Adipose tissue (tissue), 3 donors: ENCODE results near the gene ZNF155. TPM values are rescaled to one million over a fixed set of nuclear protein-coding genes. Genes with fewer than 3 reads are reported as not detected.
A peak's percentile ranks its signal among the peaks of the same experiment; 100 is the strongest.
"Not testable (repeated sequence)": the region's sequence is repeated elsewhere in the genome, so short reads cannot be mapped to it uniquely, and the experiment has no call there.

ENCODE experiments used
- H3K27ac ChIP-seq: one replicate; pipeline ENCODE4 v1.5.1; 2013; ENCODE audit warnings: low read depth, low read length
- WGBS, 3 donors: extraction: QIAGEN DNeasy Blood & Tissue Kit; methylation state at CpG; one replicate each; pipeline ENCODE4 v1.1.7; 2013; 5-methylcytosine and 5-hydroxymethylcytosine counted together
- polyA plus RNA-seq, 3 donors: library from polyadenylated mRNA; stranded (reverse); fragments of 200-250 nt; gene quantifications; one replicate each; pipeline ENCODE4 v1.2.3, GENCODE V29; 2013
- donor health status: healthy with polysubstance abuse.
- donor health status: Bipolar disorder and iron deficiency.
- donor health status: healthy.

ZNF155 gene
- polyA plus RNA-seq: 1 to 10 TPM; 2.2 to 2.6 (median 2.3) TPM

DNA sequence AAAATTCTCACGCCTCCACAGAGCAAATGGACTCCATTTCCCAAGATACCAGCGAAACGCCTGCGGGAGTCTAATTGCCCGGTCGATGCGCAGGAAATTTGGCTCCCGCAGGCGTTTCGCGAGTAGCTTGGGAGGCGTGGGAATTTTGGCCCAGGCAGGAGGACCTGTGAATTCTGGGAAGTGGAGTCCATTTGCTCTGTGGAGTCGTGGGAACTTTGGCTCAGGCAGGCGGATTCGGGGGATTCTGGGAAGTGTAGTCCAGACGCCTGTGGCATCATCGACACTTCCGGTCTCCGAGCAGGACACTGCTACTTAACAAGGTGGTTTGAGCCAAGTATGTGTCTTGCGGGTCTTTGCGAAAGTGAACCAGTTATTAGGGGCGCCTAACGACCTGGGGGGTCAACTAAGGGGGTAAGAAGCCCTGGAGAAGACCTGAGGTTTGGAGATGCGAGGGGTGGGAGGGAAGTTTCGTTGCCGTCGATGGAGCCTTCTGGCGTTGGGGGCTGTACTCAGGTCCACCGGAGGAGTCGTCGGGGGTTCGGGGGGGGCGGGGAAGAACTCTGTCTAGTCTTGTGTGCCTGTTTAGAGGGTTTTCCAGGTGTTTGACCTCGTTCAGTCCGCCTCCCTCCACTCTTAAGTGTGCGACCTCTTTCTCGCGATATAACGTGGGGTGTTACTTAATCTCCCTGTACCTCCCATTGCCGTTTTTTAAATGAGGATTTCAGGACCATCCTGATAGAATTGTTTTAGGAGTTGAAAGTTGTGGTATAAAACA lies at the start of gene ZNF155:
Gene ZNF155, plus strand, starts transcription at position 277 of the 775 bp plus-strand sequence. CDS start 4,356 bp downstream, outside the sequence.
- 0 to 1% (median 1%) methylated on average over 40 of the region's 40 CpGs for WGBS, 3 donors

DNA sequence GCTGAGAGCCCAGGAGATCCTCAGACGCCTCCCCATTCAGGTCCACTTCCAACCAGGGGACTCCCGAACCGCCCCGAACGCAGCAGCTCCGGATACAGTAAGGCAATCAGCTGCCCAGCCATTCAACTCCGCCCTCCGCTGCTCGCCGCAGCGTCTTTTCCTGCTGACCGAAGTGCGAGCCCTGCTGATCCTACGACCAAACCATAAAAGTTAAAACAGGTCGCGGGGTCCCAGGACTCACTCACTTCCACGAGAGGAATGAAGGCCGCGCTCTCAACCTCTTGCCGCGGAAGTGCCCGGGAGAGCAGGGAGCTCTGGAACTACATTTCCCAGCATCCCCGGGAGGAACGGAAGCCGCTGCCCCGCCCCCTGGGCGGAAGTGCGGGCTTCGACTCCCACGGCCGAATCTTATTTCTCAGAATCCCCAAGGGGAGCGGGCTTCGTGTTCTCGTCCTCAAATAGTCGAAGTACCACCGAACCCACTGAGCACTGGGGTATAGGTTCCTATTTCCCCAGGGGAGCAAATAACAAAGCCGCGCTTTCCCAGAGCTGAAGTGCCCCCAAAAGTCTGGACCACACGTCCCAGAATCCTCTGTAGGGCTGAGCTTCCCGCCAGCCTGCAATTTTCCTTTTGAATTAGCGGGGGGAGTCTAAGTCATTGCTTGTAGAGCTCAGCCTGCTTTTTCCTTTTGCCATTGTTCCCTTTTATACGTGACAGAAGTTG lies 48.8 kb upstream of the ZNF155 start, which contains the start of gene ZNF45:
Gene ZNF45, minus strand, starts transcription at position 298 of the 724 bp plus-strand sequence. CDS start 13,097 bp downstream, outside the sequence.
- H3K27ac ChIP-seq: peak within 1 kb of the TSS; percentile 38
- 0% methylated on average over 41 to 42 of the region's 42 CpGs for WGBS, 3 donors

More for the DNA sequence above, at the start of gene ZNF155:
- no peak within 1 kb of the TSS for H3K27ac ChIP-seq

DNA sequence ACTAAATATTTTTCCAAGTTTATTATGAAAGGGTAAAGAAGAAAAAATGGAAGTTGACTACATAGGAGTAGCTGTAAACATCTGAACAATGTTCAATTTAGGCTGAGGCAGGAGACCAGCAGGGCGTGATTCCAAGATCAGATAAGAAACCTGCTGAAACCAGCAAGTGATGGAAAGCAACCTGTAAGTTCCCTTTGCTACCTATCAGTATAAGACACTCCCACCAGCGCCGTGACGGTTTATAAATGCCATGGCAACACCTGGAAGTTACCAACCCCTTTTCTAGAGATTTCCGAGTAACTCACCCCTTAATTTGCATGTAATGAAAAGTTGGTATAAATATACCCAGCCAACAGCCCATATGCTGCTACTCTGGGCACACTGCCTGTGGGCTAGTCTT lies 47.8 kb upstream of the ZNF155 start:
- H3K27ac ChIP-seq: no peak overlapping the region
- WGBS, 3 donors: 50 to 81% (median 72%) methylated on average over 5 of the region's 5 CpGs

DNA sequence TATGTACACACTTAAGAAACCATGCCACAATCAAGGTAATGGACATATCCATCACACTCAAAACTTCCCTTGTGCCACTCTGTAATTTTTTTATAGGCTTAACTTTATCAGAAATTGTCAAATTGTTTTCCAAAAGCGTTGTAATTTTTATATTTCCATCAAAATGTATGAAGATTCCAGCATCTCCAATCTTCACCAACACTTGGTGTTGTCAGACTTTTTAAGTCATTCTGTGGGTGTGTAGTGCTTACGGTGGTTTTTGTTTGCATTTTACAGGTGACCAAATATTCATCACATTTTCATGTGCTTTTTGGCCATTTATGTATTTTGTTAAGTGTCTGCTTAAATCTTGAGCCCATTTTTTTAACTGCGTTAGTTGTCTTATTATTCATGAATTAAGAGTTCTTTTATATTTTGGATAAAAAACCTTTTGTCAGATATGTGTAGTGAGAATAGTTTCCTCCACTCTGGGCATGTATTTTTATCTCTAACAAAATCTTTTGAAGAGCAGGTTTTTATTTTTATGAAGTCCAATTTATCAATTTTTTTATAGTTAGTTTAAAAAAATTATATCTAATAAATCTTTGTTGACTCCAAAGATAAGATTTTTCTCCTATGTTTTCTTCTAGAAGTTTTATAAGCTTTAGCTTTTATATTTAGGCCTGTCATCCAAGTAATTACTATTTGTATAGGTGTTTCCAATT lies 44.3 kb upstream of the ZNF155 start:
- WGBS, 3 donors: 43 to 71% (median 62%) methylated on average over 3 of the region's 3 CpGs
- H3K27ac ChIP-seq: no peak overlapping the region

GRCh38 chr19:43940719-43941118 lies 43.3 kb upstream of the ZNF155 start:
- no peak overlapping the region for H3K27ac ChIP-seq
- 74 to 76% (median 75%) methylated on average over 4 of the region's 4 CpGs for WGBS, 3 donors

GRCh38 chr19:43941209-43941608 lies 42.8 kb upstream of the ZNF155 start:
- no peak overlapping the region for H3K27ac ChIP-seq
- WGBS, 3 donors: 51 to 66% (median 53%) methylated on average over 5 of the region's 5 CpGs

DNA sequence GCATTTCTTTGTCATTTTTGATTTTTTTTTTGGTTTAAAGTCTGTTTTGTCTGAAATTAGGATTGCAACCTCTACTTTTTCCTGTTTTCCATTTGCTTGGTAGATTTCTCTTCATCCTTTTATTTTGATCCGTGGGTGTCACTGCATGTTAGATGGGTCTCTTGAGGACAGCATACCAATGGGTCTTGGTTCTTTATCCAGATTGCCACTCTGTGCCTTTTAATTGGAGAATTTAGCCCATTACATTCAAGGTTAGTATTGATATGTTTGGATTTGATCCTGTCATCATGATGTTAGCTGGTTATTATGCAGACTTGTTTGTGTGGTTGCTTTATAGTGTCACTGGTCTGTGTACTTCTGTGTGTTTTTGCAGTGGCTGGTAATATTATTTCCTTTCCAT lies 36.6 kb upstream of the ZNF155 start:
- not testable (repeated sequence) for H3K27ac ChIP-seq
- 0 to 3% (median 0%) methylated on average over 1 of the region's 1 CpG for WGBS, 3 donors

- not testable (repeated sequence) for H3K27ac ChIP-seq
- 81 to 92% (median 91%) methylated on average over 2 of the region's 2 CpGs for WGBS, 3 donors
Measured at GRCh38 chr19:43949803-43950202, 34.2 kb upstream of the ZNF155 start.

DNA sequence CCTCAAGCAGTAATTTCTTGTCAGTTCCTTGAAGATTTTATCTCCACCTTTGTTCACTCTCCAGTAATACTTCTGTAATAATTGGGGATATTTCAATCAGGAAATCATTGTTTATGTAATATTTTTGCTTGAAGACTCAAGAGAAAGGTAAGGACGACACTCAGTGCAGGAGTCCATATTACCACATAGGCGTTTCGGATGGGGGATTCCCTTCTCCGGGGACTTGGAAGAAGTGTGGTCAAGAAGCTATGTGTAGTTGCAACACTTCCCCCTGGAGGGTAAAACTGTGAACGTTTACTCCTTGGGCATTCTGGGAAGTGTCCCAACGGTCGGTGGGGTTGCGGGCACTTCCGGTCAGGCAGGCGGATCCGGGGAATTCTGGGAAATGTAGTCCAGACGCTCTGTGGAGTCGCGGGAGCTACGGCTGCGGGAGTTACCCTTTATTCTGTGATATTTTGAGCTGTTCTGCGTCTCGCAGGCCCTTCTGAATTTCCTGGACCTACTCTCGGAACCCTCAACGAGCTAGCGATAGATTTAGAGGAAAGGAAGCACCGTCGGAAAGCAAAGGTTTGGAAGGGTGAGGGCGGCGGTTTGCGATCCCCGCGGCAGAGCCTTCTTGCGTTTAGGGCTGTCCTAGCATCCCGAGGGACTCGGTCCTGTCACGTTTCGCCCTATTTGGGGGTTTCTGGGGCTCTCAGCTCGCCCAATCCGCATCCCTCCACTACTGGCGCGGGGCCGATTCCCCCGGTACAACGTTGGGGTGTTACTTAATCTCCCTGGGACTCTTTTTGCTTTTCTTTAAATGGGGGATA lies 32.9 kb upstream of the ZNF155 start, which contains the start of gene ZNF221:
Gene ZNF221, plus strand, starts transcription at position 395 of the 812 bp plus-strand sequence. CDS start 11,499 bp downstream, outside the sequence.
- no peak within 1 kb of the TSS for H3K27ac ChIP-seq
- WGBS, 3 donors: 1 to 2% (median 1%) methylated on average over 40 of the region's 40 CpGs

DNA sequence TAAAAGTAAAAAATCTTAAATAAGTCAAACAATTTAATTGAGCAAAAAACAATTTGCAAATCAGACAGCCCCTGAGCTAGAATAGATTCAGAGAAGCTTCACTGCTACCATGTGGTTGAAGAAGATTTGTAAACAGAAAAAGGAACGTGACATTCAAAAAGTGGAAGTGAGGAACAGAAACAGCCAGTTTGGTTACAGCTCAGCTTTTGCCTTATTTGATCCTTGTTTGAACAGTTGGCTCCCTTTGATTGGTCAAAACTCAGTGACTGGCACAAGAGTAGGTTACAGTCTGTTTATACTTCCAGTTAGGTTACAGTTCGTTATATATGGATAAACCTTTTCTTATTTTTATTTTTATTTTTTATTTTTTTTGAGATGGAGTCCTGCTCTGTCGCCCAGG lies 27.2 kb upstream of the ZNF155 start:
- no peak overlapping the region for H3K27ac ChIP-seq
- WGBS, 3 donors: 85 to 92% (median 86%) methylated on average over 3 of the region's 3 CpGs

GRCh38 chr19:43957891-43958290 lies 26.1 kb upstream of the ZNF155 start:
- H3K27ac ChIP-seq: no peak overlapping the region
- WGBS, 3 donors: 90 to 97% (median 96%) methylated on average over 3 of the region's 3 CpGs

- WGBS, 3 donors: 71 to 73% (median 72%) methylated on average over 4 of the region's 4 CpGs
Measured at GRCh38 chr19:43960411-43960810, 23.6 kb upstream of the ZNF155 start.

DNA sequence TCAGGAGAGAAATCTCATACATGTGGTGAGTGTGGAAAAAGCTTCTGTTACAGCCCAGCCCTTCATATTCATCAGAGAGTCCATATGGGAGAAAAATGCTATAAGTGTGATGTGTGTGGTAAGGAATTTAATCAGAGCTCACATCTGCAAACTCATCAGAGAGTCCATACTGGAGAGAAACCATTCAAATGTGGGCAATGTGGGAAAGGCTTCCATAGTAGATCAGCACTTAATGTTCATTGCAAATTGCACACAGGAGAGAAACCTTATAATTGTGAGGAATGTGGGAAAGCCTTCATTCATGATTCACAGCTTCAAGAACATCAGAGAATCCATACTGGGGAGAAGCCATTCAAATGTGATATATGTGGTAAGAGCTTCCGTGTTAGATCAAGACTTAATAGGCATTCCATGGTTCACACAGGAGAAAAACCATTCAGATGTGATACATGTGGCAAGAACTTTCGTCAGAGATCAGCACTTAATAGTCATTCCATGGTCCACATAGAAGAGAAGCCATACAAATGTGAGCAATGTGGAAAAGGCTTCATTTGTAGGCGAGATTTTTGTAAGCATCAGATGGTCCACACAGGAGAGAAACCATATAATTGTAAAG lies 17.8 kb upstream of the ZNF155 start:
- no peak overlapping the region for H3K27ac ChIP-seq

More at GRCh38 chr19:43960411-43960810, 23.6 kb upstream of the ZNF155 start:
- no peak overlapping the region for H3K27ac ChIP-seq

GRCh38 chr19:43976732-43977131 lies 7.3 kb upstream of the ZNF155 start:
- H3K27ac ChIP-seq: no peak overlapping the region
- WGBS, 3 donors: 87 to 92% (median 90%) methylated on average over 1 of the region's 1 CpG

More for the DNA sequence above, 17.8 kb upstream of the ZNF155 start:
- WGBS, 3 donors: 95 to 97% (median 96%) methylated on average over 3 of the region's 3 CpGs

- H3K27ac ChIP-seq: no peak overlapping the region
- 54 to 62% (median 57%) methylated on average over 2 of the region's 2 CpGs for WGBS, 3 donors
Measured at GRCh38 chr19:43983544-43983911, 460 bp upstream of the ZNF155 start.

- no peak overlapping the region for H3K27ac ChIP-seq
- 1 to 6% (median 3%) methylated on average over 14 of the region's 14 CpGs for WGBS, 3 donors
Measured at GRCh38 chr19:43984687-43985000, 656 bp downstream of the ZNF155 start.

- H3K27ac ChIP-seq: no peak overlapping the region
- 89 to 93% (median 90%) methylated on average over 10 of the region's 10 CpGs for WGBS, 3 donors
Measured at GRCh38 chr19:43997631-43998290, 13.8 kb downstream of the ZNF155 start.
